B cell (primary cell): ENCODE data around the gene SH3GL1. TPM values are rescaled to one million over a fixed set of nuclear protein-coding genes. Genes with fewer than 3 reads are reported as not detected.

Experiments used
- ATAC-seq: fragments of 200-7000 bp; cut with Tn5 transposase; one replicate; pipeline ENCODE4 v1.10.0; 2021; ENCODE audit warnings: low read depth, mild to moderate bottlenecking, moderate number of reproducible peaks, moderate library complexity
- CTCF ChIA-PET: fragments of 350-600 bp; sonication (Branson Sonifier 250); formaldehyde crosslinking; loops from one replicate; lab custom pipeline; 2021; ENCODE audit warnings: antibody characterized with exemption, inconsistent platforms; lab: Charles Lee
- POLR2A ChIA-PET: fragments of 350-600 bp; sonication (Branson Sonifier 250); formaldehyde crosslinking; loops from one replicate; lab custom pipeline; 2021; ENCODE audit warnings: antibody characterized with exemption; lab: Charles Lee
- DNase-seq: peaks from one replicate; pipeline ENCODE4 v3.0.0; 2013
- H2AFZ ChIP-seq: 2 replicates; pipeline ENCODE4 v1.6.1; 2012; ENCODE audit warnings: mild to moderate bottlenecking, low read depth, low read length; ENCODE audit not compliant: insufficient read depth, poor library complexity, severe bottlenecking
- H3K27ac ChIP-seq, 2 donors: 1 replicate in 1 of 2; 2 replicates in 1 of 2; pipeline ENCODE4 v1.5.1; 2012 to 2013; ENCODE audit warnings: low read length in 2 of 2, mild to moderate bottlenecking in 2 of 2, moderate library complexity in 1 of 2
- H3K27me3 ChIP-seq, 4 experiments: fragments of 200-600 bp in 1 of 4; sonication (generic) in 1 of 4; replicated peaks in 1 of 4; 1 replicate in 2 of 4; 2 replicates in 2 of 4; pipeline versions ENCODE4 v1.6.1 to v1.7.0; 2013 to 2016; ENCODE audit warnings: low read length in 3 of 4, mild to moderate bottlenecking in 2 of 4, mixed read lengths in 1 of 4, moderate library complexity in 1 of 4; ENCODE audit not compliant: insufficient read depth in 4 of 4, control insufficient read depth in 3 of 4; ENCODE audit errors: control extremely low read depth in 1 of 4
- H3K36me3 ChIP-seq, 2 experiments: replicated peaks in 1 of 2; 1 replicate in 1 of 2; 2 replicates in 1 of 2; pipeline versions ENCODE4 v1.6.1 to v1.7.1; 2013; ENCODE audit warnings: low read length in 1 of 2; ENCODE audit not compliant: insufficient read depth in 2 of 2, control insufficient read depth in 1 of 2; ENCODE audit errors: control extremely low read depth in 1 of 2, extremely low read depth in 1 of 2
- H3K4me1 ChIP-seq, 2 donors: fragments of 200-600 bp in 1 of 2; sonication (generic) in 1 of 2; 1 replicate in 1 of 2; 2 replicates in 1 of 2; pipeline versions ENCODE4 v1.5.1 to v1.6.1; 2013 to 2017; ENCODE audit warnings: low read length in 2 of 2; ENCODE audit not compliant: control insufficient read depth in 2 of 2, insufficient read depth in 2 of 2
- H3K4me2 ChIP-seq: replicated peaks from 2 replicates; pipeline ENCODE3; 2012; ENCODE audit warnings: mild to moderate bottlenecking, low read depth, low read length; ENCODE audit not compliant: poor library complexity, severe bottlenecking
- H3K4me3 ChIP-seq, 5 experiments: fragments of 200-600 bp in 1 of 5; sonication (generic) in 1 of 5; 1 replicate in 3 of 5; 2 replicates in 2 of 5; pipeline versions ENCODE4 v1.5.1 to v1.7.0; 2011 to 2016; ENCODE audit warnings: low read length in 4 of 5, mild to moderate bottlenecking in 4 of 5, low read depth in 2 of 5, control low read depth in 1 of 5, moderate library complexity in 1 of 5; ENCODE audit not compliant: insufficient read depth in 1 of 5; ENCODE audit errors: control extremely low read depth in 1 of 5, extremely low read depth in 1 of 5
- H3K79me2 ChIP-seq: fragments of 200-600 bp; sonication (generic); one replicate; pipeline ENCODE4 v1.6.0; 2016; ENCODE audit warnings: low read length; ENCODE audit not compliant: control insufficient read depth, insufficient read depth
- H3K9ac ChIP-seq: fragments of 200-600 bp; sonication (generic); 2 replicates; pipeline ENCODE4 v1.6.1; 2017; ENCODE audit warnings: mild to moderate bottlenecking, low read length, moderate library complexity
- H3K9me3 ChIP-seq, 3 donors: one replicate each; pipeline versions ENCODE4 v1.6.1 to v1.7.1; 2013; ENCODE audit warnings: low read length in 2 of 3; ENCODE audit not compliant: control insufficient read depth in 2 of 3, insufficient read depth in 1 of 3; ENCODE audit errors: control extremely low read depth in 1 of 3
- H4K20me1 ChIP-seq: 2 replicates; pipeline ENCODE4 v1.6.0; 2012; ENCODE audit warnings: mild to moderate bottlenecking, low read length; ENCODE audit not compliant: insufficient read depth, control insufficient read depth, poor library complexity, severe bottlenecking
- H3K27ac Mint-ChIP-seq: one replicate; pipeline ENCODE4 v1.8.0; 2021; ENCODE audit warnings: mixed read lengths
- H3K27me3 Mint-ChIP-seq: one replicate; pipeline ENCODE4 v1.8.0; 2021; ENCODE audit warnings: mixed read lengths
- H3K4me1 Mint-ChIP-seq: one replicate; pipeline ENCODE4 v1.8.0; 2021; ENCODE audit warnings: mixed read lengths
- H3K4me3 Mint-ChIP-seq: one replicate; pipeline ENCODE4 v1.8.0; 2021; ENCODE audit warnings: mixed read lengths
- H3K9me3 Mint-ChIP-seq: one replicate; pipeline ENCODE4 v1.8.0; 2022; ENCODE audit warnings: mixed read lengths; ENCODE audit not compliant: insufficient read depth
- EZH2 ChIP-seq: IDR thresholded peaks from 2 replicates; pipeline ENCODE4 v1.6.1; 2012; ENCODE audit warnings: borderline replicate concordance, low read depth, mild to moderate bottlenecking, moderate library complexity, low read length; ENCODE audit not compliant: insufficient read depth, poor library complexity, severe bottlenecking
- WGBS: methylation state at CpG from one replicate; pipeline ENCODE4 v1.1.5; 2013; ENCODE audit warnings: missing lambda C conversion rate; ENCODE audit not compliant: insufficient coverage; 5-methylcytosine and 5-hydroxymethylcytosine counted together
- intact Hi-C: fragments of 100-400 bp; cut with micrococcal nuclease; formaldehyde crosslinking; loops from one replicate; pipeline ENCODE4 v1.10.0; 2022
- polyA plus RNA-seq: library from polyadenylated mRNA; depleted of rRNA; stranded (reverse); fragments of >200 nt; gene quantifications from 2 replicates; pipeline ENCODE4 v1.2.3, GENCODE V29; 2012
- total RNA-seq, 2 donors: library from RNA; stranded (reverse); fragments of 120-200 nt in 1 of 2; gene quantifications; 1 replicate in 1 of 2; 2 replicates in 1 of 2; pipeline versions ENCODE4 v1.2.3 to v1.2.4, GENCODE V29; 2013 to 2022
- TF ChIP-seq, protein P1 (sequence below): fragments of 200-600 bp; IDR thresholded peaks from one replicate; pipeline ENCODE4 v1.8.0; 2022; ENCODE audit warnings: antibody characterized with exemption, mild to moderate bottlenecking

SH3GL1 gene
- total and polyA plus RNA-seq, 2 donors (not counting 1 experiment from before 2014, with no cell fraction given) = 37.2 to 42.4 TPM

DNA sequence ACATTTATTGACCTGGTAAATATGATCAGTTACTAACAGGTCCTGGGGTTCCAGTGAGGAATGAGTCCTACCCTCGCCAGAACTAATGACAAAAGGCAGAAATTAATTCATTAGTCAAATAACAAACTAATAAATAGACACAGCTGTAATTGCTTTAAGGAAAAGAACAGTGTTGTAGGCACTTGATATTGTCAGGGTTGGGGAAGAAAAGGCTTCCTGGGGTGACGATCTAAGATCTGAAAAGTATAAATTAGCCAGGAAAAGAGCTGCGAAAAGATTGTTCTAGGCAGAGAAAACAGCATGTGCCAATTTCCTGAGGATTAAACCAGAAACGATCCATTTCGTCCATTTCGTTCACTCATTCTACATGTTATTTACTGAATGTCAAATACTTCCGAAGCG, 1.4 kb upstream of the SH3GL1 start:
- TF ChIP-seq, protein P1, sequence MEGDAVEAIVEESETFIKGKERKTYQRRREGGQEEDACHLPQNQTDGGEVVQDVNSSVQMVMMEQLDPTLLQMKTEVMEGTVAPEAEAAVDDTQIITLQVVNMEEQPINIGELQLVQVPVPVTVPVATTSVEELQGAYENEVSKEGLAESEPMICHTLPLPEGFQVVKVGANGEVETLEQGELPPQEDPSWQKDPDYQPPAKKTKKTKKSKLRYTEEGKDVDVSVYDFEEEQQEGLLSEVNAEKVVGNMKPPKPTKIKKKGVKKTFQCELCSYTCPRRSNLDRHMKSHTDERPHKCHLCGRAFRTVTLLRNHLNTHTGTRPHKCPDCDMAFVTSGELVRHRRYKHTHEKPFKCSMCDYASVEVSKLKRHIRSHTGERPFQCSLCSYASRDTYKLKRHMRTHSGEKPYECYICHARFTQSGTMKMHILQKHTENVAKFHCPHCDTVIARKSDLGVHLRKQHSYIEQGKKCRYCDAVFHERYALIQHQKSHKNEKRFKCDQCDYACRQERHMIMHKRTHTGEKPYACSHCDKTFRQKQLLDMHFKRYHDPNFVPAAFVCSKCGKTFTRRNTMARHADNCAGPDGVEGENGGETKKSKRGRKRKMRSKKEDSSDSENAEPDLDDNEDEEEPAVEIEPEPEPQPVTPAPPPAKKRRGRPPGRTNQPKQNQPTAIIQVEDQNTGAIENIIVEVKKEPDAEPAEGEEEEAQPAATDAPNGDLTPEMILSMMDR = no peak
- TF ChIP-seq EZH2 = no peak
- no peaks in the 10 kb centered on the region for H3K9me3 Mint-ChIP-seq
- Histone ChIP-seq H3K36me3 (no peaks in the 10 kb centered on the region), H2AFZ (peak overlapping the region; percentile 50), H3K79me2 (peaks cover 61% of the 10 kb centered on the region), H3K9me3 (no peaks in the 10 kb centered on the region), H3K9ac (peak overlapping the region; percentile 72), H3K4me3 (peak overlapping the region; percentile 45 to 81 (median 49)), H3K27me3 (no peaks in the 10 kb centered on the region), H3K4me1 (peaks cover 29 to 44% of the 10 kb centered on the region in 2 donors), H4K20me1 (peaks cover 28% of the 10 kb centered on the region), H3K4me2 (peak overlapping the region; percentile 99), H3K27ac (peak overlapping the region; percentile 88 to 97)
- H3K4me3 Mint-ChIP-seq = peak overlapping the region; percentile 84
- ATAC-seq (no peak), DNase-seq (no peak)
- H3K27me3 Mint-ChIP-seq = no peaks in the 10 kb centered on the region
- POLR2A ChIA-PET = interaction anchor here (0.7 to 1.6 kb wide), 8 partner anchors 8 to 416 kb away, joined by 3 to 9 read pairs (median 4); partner anchors contain the start of genes EEF2, HDGFL2 and MPND
- intact Hi-C loops = loop anchor here (1.0 to 5.0 kb wide), 4 partner anchors 70 to 639 kb away; partner anchors contain the start of genes APBA3, MRPL54 and YJU2
- H3K27ac Mint-ChIP-seq = peak overlapping the region; percentile 88
- H3K4me1 Mint-ChIP-seq = peaks cover 49% of the 10 kb centered on the region
- CTCF ChIA-PET = interaction anchor here (0.9 to 2.9 kb wide), 12 partner anchors 10 to 135 kb away, joined by 3 to 29 read pairs (median 4); partner anchors contain the start of gene MPND
- WGBS = 0% methylated on average over 2 of the region's 8 CpGs

DNA sequence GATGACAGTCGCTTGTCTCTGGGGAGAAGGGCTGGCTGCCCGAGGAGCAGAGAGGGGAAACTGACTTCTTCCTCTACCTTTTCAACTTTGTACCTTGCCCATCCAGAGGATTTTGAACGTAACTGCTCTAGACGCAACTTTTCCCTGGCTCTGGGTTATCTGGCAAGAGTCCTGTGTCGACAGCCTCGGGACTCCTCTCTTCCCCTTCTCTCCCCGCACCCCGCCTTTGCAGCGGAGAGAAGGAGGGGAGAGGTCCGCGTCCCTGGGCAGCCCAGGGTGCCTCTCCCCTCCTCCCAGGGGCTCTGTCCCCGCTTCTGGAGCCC, 574 bp downstream of the SH3GL1 start:
- Histone ChIP-seq H3K9me3 (no peaks in the 10 kb centered on the region), H3K79me2 (peaks cover 76% of the 10 kb centered on the region), H2AFZ (peak overlapping the region; percentile 83), H3K36me3 (peaks cover 1 to 3% of the 10 kb centered on the region in 2 experiments), H3K4me2 (peak overlapping the region; percentile 89), H3K27ac (peak overlapping the region; percentile 49 to 95), H3K9ac (peak overlapping the region; percentile 98), H3K4me3 (peak overlapping the region; percentile 85 to 99 (median 88)), H3K4me1 (peaks cover 29 to 44% of the 10 kb centered on the region in 2 donors), H4K20me1 (peaks cover 47% of the 10 kb centered on the region), H3K27me3 (no peaks in the 10 kb centered on the region)
- 4% methylated on average over 5 of the region's 12 CpGs for WGBS
- ChIA-PET CTCF (interaction anchor here (0.6 to 2.9 kb wide), 14 partner anchors 10 to 412 kb away, joined by 3 to 29 read pairs (median 4); partner anchors contain the start of gene MPND), POLR2A (interaction anchor here (0.7 to 1.0 kb wide), 5 partner anchors 17 to 133 kb away, joined by 3 to 4 read pairs (median 3); partner anchors contain the start of gene MPND)
- Mint-ChIP-seq H3K27ac (peak overlapping the region; percentile 87), H3K4me1 (peaks cover 59% of the 10 kb centered on the region), H3K9me3 (no peaks in the 10 kb centered on the region), H3K4me3 (peak overlapping the region; percentile 85), H3K27me3 (no peaks in the 10 kb centered on the region)
- intact Hi-C loops = loop anchor here (1.0 to 5.0 kb wide), 7 partner anchors 19 to 637 kb away; partner anchors contain the start of genes APBA3, MPND, MRPL54 and UBXN6
- no peak for DNase-seq
- ATAC-seq = peak; percentile 1
- TF ChIP-seq EZH2 = no peak
- TF ChIP-seq, protein P1 = no peak
